H1 (cell line): ENCODE results near the gene DYNLRB1. TPM values are rescaled to one million over a fixed set of nuclear protein-coding genes. Genes with fewer than 3 reads are reported as not detected.

Experiments used
- CHD2 ChIP-seq: IDR thresholded peaks from 2 replicates; pipeline ENCODE4 v1.6.1; 2012; ENCODE audit warnings: low read length, improper control_type of control experiment
- CREB1 ChIP-seq: IDR thresholded peaks from 2 replicates; pipeline ENCODE4 v1.6.1; 2012; ENCODE audit warnings: inconsistent platforms
- RAD21 ChIP-seq, 2 experiments: IDR thresholded peaks in 1 of 2; conservative IDR thresholded peaks in 1 of 2; 2 replicates each; pipeline ENCODE4 v1.6.1; 2011; ENCODE audit warnings: low read depth in 2 of 2, low read length in 2 of 2, improper control_type of control experiment in 1 of 2, inconsistent platforms in 1 of 2, mild to moderate bottlenecking in 1 of 2, moderate library complexity in 1 of 2
- SP4 ChIP-seq: IDR thresholded peaks from 2 replicates; pipeline ENCODE4 v1.6.1; 2012; ENCODE audit warnings: low read length, inconsistent platforms
- polyA plus RNA-seq, 7 experiments: library from polyadenylated mRNA; depleted of rRNA in 3 of 7; stranded (reverse) in 5 of 7; unstranded in 2 of 7; fragments of >200 nt in 5 of 7; fragments of 200-250 nt in 2 of 7; gene quantifications; 1 replicate in 5 of 7; 2 replicates in 1 of 7; 4 replicates in 1 of 7; pipeline versions ENCODE4 v1.2.1 to v1.2.3, GENCODE V29; 2011 to 2013; ENCODE audit warnings: missing spikeins in 2 of 7, mixed read lengths in 2 of 7
- total RNA-seq: library from RNA; stranded (reverse); fragmentation: NEBNext Ultra II Directional; extraction: Animal tissue kit (Norgen Biotek cat#: 25700); gene quantifications from 2 replicates; pipeline ENCODE4 v1.2.1, GENCODE V29; 2021

The DYNLRB1 gene
- total and polyA plus RNA-seq, 2 of the 8 experiments (the other 6 are each of a cell fraction or from before 2014, with no cell fraction given) = 109 to 214 TPM

DNA sequence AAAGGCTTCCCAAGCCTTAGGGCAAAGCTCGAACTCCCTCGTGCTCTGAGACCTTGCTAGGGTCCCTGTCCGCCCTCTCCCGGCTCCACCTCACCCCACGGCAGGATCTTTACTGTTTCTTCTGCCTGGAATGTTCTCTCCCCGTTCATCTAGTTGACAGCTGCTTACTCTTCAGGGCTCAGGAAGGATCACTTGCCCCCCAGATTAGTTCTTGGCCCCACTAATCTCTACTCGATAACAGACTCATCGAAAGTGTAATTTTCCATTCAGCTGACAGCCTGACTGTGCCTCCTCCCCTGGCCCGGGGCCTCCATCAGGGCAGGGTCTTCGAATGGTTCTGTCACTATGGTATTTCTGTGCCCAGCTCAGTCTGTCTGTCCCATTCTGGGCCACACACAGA, 45.4 kb downstream of the DYNLRB1 start (continued):
- no peak for TF ChIP-seq RAD21 (IDR thresholded peaks at IDR 0.05 in 1 of 2, conservative IDR thresholded peaks at IDR 0.05 in 1 of 2; ENCODE audit: low read depth in 2 of 2, low read length in 2 of 2)
- no peak for TF ChIP-seq SP4
- TF ChIP-seq CREB1 = no peak
- no peak for TF ChIP-seq CHD2
